ENCODE data around the gene LETM1. TPM values are rescaled to one million over a fixed set of nuclear protein-coding genes. Genes with fewer than 3 reads are reported as not detected.

The LETM1 gene
- total RNA-seq, 1 experiment from 2014 or later, result 86.3 TPM

- no peak overlapping the region for H2AFZ ChIP-seq (ENCODE audit: low read length)
- ATAC-seq (no peak), DNase-seq (no peak)
- BruUV-seq (replicated peaks), result TSS peak; percentile 75
- H3K79me2 ChIP-seq (ENCODE audit: low read length), result peaks cover 93% of the 10 kb centered on the region
- H3K36me3 ChIP-seq (ENCODE audit: low read depth, low read length), result peaks cover 31% of the 10 kb centered on the region
- H3K9me3 ChIP-seq (ENCODE audit: low read length), result no peaks in the 10 kb centered on the region
- ChIA-PET CTCF (no interaction called here), POLR2A (ENCODE audit: unreplicated experiment) (no interaction called here)
- TF ChIP-seq EZH2 (IDR thresholded peaks at IDR 0.05; ENCODE audit: low read length, unreplicated experiment) (no peak), EZH2phosphoT487 (IDR thresholded peaks at IDR 0.05; ENCODE audit: borderline replicate concordance, low read length) (no peak)
- TF ChIP-seq, protein P1, sequence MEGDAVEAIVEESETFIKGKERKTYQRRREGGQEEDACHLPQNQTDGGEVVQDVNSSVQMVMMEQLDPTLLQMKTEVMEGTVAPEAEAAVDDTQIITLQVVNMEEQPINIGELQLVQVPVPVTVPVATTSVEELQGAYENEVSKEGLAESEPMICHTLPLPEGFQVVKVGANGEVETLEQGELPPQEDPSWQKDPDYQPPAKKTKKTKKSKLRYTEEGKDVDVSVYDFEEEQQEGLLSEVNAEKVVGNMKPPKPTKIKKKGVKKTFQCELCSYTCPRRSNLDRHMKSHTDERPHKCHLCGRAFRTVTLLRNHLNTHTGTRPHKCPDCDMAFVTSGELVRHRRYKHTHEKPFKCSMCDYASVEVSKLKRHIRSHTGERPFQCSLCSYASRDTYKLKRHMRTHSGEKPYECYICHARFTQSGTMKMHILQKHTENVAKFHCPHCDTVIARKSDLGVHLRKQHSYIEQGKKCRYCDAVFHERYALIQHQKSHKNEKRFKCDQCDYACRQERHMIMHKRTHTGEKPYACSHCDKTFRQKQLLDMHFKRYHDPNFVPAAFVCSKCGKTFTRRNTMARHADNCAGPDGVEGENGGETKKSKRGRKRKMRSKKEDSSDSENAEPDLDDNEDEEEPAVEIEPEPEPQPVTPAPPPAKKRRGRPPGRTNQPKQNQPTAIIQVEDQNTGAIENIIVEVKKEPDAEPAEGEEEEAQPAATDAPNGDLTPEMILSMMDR (conservative IDR thresholded peaks at IDR 0.05; ENCODE audit: low read depth, low read length), result no peak
- no peaks in the 10 kb centered on the region for H3F3A ChIP-seq (ENCODE audit: low read length, unreplicated experiment)
- no peak overlapping the region for H3K4me3 ChIP-seq (ENCODE audit: low read length)
- H3K9me2 ChIP-seq (replicated peaks; ENCODE audit: low read length), result no peaks in the 10 kb centered on the region
- H3K9ac ChIP-seq (ENCODE audit: low read length), result no peak overlapping the region
- H3K4me2 ChIP-seq (ENCODE audit: low read length), result no peak overlapping the region
- H4K20me1 ChIP-seq (ENCODE audit: low read length), result peaks cover 19% of the 10 kb centered on the region
- H3K4me1 ChIP-seq (ENCODE audit: insufficient read depth, low read length), result no peaks in the 10 kb centered on the region
- intact Hi-C loops (cut with micrococcal nuclease), result no loop called here
- H3K27me3 ChIP-seq (ENCODE audit: low read length), result no peaks in the 10 kb centered on the region
- no peak overlapping the region for H3K27ac ChIP-seq (ENCODE audit: low read length)
Measured at GRCh38 chr4:1900624-1901023, 44.7 kb upstream of the LETM1 start.

DNA sequence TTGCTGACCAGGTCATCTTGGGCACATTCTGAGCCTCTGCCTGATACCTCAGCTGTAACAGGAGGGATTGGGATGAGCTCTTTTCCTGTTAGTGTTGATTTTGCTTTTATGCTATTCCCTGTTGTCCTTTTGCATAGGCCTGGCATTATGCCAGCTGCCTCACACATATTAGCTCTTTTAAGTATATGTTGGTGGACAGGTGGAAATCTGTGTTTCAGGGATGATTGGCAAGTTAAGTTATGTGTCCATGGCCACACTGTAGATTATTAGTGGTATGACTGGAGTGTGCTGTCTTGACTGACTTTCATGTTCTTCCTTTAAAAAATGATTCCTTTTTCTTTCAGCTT lies 44.1 kb upstream of the LETM1 start:
- no peaks in the 10 kb centered on the region for H3K9me2 ChIP-seq (replicated peaks; ENCODE audit: low read length)
- TF ChIP-seq EZH2phosphoT487 (IDR thresholded peaks at IDR 0.05; ENCODE audit: borderline replicate concordance, low read length) (no peak), EZH2 (IDR thresholded peaks at IDR 0.05; ENCODE audit: low read length, unreplicated experiment) (no peak)
- TF ChIP-seq, protein P1 (conservative IDR thresholded peaks at IDR 0.05; ENCODE audit: low read depth, low read length), result no peak
- no peaks in the 10 kb centered on the region for H3F3A ChIP-seq (ENCODE audit: low read length, unreplicated experiment)
- H3K9ac ChIP-seq (ENCODE audit: low read length), result no peak overlapping the region
- no peaks in the 10 kb centered on the region for H3K4me1 ChIP-seq (ENCODE audit: insufficient read depth, low read length)
- H3K9me3 ChIP-seq (ENCODE audit: low read length), result no peaks in the 10 kb centered on the region
- peaks cover 19% of the 10 kb centered on the region for H4K20me1 ChIP-seq (ENCODE audit: low read length)
- BruUV-seq (replicated peaks), result no TSS peak
- no peak overlapping the region for H3K4me2 ChIP-seq (ENCODE audit: low read length)
- no peak overlapping the region for H3K4me3 ChIP-seq (ENCODE audit: low read length)
- ChIA-PET CTCF (no interaction called here), POLR2A (ENCODE audit: unreplicated experiment) (no interaction called here)
- intact Hi-C loops (cut with micrococcal nuclease), result no loop called here
- peaks cover 31% of the 10 kb centered on the region for H3K36me3 ChIP-seq (ENCODE audit: low read depth, low read length)
- H3K27ac ChIP-seq (ENCODE audit: low read length), result no peak overlapping the region
- no peak for ATAC-seq
- H2AFZ ChIP-seq (ENCODE audit: low read length), result no peak overlapping the region
- DNase-seq, result no peak
- peaks cover 93% of the 10 kb centered on the region for H3K79me2 ChIP-seq (ENCODE audit: low read length)
- no peaks in the 10 kb centered on the region for H3K27me3 ChIP-seq (ENCODE audit: low read length)

- no peaks in the 10 kb centered on the region for H3K4me1 ChIP-seq (ENCODE audit: insufficient read depth, low read length)
- peak; percentile 59 for DNase-seq
- no peaks in the 10 kb centered on the region for H3F3A ChIP-seq (ENCODE audit: low read length, unreplicated experiment)
- no peaks in the 10 kb centered on the region for H3K27me3 ChIP-seq (ENCODE audit: low read length)
- H3K9me3 ChIP-seq (ENCODE audit: low read length), result no peaks in the 10 kb centered on the region
- ATAC-seq, result peak; percentile 82
- BruUV-seq (replicated peaks), result no TSS peak
- no peak overlapping the region for H2AFZ ChIP-seq (ENCODE audit: low read length)
- peaks cover 93% of the 10 kb centered on the region for H3K79me2 ChIP-seq (ENCODE audit: low read length)
- intact Hi-C loops (cut with micrococcal nuclease), result loop anchor here (2.0 kb wide), 1 partner anchor 27 kb away; no protein-coding TSS in a partner anchor
- H3K9me2 ChIP-seq (replicated peaks; ENCODE audit: low read length), result no peaks in the 10 kb centered on the region
- no peak overlapping the region for H3K27ac ChIP-seq (ENCODE audit: low read length)
- H4K20me1 ChIP-seq (ENCODE audit: low read length), result peaks cover 19% of the 10 kb centered on the region
- no peak overlapping the region for H3K9ac ChIP-seq (ENCODE audit: low read length)
- CTCF ChIA-PET, result no interaction called here
- POLR2A ChIA-PET (ENCODE audit: unreplicated experiment), result no interaction called here
- no peak overlapping the region for H3K4me2 ChIP-seq (ENCODE audit: low read length)
- peaks cover 28% of the 10 kb centered on the region for H3K36me3 ChIP-seq (ENCODE audit: low read depth, low read length)
- no peak overlapping the region for H3K4me3 ChIP-seq (ENCODE audit: low read length)
- no peak for TF ChIP-seq EZH2 (IDR thresholded peaks at IDR 0.05; ENCODE audit: low read length, unreplicated experiment)
- no peak for TF ChIP-seq EZH2phosphoT487 (IDR thresholded peaks at IDR 0.05; ENCODE audit: borderline replicate concordance, low read length)
- TF ChIP-seq, protein P1 (conservative IDR thresholded peaks at IDR 0.05; ENCODE audit: low read depth, low read length), result peak; percentile 79
Measured at GRCh38 chr4:1899149-1900086, 43.5 kb upstream of the LETM1 start.
